Stimulated activated CD4-positive, alpha-beta T cell treated with anti-CD3 and anti-CD28 coated beads, Interleukin-12 subunit alpha, Interleukin-12 subunit beta, amount 100 ng/mL, for 48 hours (primary cell): ENCODE measurements around the gene EEF1E1.
A peak's percentile ranks its signal among the peaks of the same experiment; 100 is the strongest.
"Not testable (repeated sequence)": the region's sequence is repeated elsewhere in the genome, so short reads cannot be mapped to it uniquely, and the experiment has no call there.

Source experiments
- DNase-seq, 3 donors: peaks; one replicate each; pipeline ENCODE4 v3.0.0-alpha.2; 2020; ENCODE audit warnings: low read depth in 2 of 3, low spot score in 1 of 3

EEF1E1 gene

DNA sequence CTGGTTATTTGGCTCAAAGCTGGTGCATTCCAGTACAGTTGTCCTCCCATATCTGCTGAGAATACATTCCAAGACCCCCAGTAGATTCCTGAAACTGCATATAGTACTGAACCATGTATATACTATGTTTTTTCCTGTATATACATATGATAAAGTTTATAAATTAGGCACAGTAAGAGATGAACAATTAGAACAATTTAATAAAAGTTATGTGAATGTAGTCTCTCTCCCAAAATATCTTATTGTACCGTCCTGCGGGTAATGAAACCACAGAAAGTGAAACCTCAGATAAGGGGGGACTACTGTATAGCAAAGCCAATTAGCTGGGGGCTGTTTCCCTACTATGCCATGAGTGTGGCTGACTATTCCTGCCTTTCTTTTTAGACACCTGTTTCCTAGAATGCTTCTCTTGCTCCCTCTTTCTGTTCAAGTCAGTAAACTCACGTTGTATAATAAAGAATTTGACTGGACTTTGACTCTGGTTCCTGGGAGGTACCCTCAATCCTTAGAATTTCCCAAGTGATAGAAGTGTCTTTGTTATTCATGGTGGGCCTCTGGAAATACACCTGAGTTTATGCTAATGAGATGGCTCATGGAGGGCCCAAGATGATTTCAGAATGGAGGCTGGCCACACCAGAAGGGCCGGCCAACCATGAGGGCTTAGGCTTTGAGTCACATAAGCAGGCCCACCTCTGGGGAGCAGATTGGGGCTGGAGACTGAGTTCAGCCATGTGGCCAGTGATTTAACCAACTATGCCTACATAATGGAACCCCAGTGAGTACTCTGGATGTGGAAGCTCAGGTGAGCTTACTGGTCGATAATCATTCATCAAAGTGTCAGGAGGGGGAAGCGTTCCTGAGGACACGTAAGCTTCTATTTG is 37.5 kb downstream of the EEF1E1 start:
- no peak for DNase-seq

DNA sequence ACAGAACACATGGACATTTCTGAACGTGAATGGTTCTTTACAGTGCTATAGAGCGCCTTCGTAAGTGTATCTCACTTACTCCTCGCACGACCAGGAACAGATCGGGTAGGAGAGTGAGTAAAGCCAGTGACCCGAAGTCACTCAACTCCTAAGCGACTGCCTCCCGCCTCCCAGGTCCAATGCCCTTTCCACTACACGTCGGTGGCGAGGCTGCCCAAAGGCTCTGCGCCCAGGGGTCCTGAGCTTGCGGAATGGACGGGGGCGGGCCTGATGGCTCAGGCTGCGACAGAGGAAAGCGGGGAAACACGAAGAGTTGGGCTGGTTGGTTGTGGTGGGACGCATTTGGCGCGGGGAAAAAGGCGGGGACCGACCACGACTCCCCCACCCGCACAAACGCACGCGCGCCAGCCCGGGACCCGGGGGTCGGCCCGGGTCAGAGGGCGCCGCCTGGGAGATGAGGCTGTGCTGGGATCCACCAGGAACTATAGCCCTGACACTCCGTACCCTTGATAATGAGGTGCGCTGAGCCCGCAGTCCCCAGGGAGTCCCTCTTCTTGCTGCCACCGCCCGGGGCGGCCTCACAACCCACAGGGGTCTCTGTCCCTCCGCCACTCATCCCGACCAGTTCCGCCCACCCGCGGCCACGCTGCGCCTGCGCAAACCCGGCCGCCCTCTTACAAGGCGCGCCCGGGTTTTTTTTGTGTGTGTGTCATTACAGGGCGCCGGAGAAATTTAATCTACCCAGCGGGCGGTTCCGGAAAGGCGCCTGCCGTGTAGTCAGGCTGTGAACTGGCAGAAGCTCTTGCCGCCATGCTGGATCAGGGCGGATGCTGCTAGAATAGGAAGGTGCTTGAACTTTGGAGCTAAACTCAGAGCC is 38.3 kb downstream of the EEF1E1 start, which contains the start of gene BLOC1S5:
BLOC1S5 (minus strand) TSS at position 629 of the 877 bp plus-strand sequence; CDS start at position 616, 13 bp downstream.
- DNase-seq: peak; percentile 95 to 97 (median 95)

DNA sequence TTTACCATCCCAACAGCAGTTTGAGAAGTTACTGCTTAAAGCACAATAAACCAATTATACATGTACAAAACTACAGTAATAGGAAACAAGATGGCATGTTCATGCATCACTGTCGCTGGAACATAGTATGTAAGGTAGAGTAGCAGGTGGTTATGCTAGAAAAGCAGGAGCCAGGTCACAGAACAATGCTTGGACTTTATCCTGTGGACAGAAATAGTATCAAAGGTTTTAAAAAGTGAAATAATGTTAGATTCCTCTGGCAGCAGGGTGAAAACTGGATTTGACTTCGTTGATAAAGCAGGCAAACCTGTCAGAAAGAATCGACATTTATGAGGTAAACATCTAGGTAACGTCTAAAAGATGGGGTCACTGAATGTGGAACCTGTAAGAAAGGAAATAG is 40.6 kb downstream of the EEF1E1 start:
- no peak for DNase-seq

DNA sequence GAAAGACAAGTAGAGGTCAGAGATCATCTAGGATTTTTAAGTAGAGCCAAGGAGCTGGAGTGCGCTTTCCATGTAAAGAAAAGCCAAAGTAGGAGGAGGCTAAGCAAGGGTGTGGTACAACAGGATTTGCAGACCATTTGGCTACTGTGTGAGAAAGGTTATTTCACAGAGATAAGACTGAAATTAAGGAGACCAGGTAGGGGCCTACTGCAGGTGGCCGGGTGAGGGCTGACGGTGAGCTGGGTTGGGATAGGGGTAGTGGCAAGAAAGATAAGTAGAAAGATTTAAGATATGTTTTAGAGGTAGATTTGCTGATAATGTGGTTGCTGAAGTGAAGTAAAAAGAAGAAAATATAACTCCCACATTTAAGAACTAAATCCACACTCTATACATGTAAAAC is 42.0 kb downstream of the EEF1E1 start:
- no peak for DNase-seq

DNA sequence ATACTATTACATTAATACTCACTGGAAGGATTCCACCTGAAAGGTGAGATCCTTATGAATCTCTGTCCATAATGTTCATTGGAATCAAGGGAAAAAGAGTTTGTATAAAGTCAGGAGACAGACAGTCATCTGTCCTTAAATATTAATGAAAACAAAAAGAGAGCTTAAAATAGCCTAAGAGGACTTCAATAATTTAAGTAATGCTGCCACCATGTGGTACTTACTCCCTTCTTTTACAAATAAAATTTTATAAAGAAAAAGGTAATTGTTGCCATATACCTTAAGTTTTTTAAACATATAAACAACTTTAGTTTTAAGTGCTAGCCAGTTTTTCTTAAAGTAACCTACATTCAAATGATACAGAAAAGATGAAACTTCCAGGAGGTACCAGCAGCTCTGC is 43.2 kb downstream of the EEF1E1 start:
- DNase-seq: no peak

DNA sequence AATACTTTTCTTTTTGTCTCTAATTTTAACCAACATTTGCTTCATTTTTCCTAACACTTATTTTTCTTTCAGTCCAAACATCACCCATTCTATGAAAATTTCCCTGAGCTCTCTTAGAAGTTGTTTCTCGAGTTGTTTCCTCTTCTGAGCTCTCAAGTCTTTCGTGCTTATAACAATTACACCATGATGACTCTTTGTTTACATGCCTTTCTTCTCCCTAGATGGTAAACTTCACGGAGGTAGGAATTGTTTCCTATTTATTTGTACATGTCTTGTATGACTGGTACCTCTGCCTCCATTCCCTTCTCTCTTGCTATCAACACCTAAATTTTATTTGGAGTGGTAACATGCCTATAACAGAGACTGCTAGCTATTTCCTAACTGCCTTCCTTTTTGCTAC is 44.6 kb downstream of the EEF1E1 start:
- DNase-seq: no peak

DNA sequence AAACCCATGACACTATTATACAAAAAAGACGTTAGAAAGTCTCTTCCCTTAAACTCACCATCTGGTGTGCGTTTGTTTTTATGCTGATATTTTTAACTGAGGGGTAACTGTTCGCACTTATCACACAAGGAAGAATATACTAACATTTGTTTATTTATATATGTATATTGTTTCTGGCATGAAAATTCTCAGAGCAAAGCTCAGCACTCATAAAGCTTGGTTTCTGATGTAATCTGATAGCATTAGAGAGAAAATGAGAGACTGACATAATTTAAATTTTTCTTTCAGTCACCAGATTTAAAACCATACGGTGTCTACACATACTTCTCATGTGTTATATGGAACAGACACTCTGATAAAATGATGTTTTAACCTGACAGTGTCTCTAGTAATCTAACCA is 45.1 kb downstream of the EEF1E1 start:
- no peak for DNase-seq

DNA sequence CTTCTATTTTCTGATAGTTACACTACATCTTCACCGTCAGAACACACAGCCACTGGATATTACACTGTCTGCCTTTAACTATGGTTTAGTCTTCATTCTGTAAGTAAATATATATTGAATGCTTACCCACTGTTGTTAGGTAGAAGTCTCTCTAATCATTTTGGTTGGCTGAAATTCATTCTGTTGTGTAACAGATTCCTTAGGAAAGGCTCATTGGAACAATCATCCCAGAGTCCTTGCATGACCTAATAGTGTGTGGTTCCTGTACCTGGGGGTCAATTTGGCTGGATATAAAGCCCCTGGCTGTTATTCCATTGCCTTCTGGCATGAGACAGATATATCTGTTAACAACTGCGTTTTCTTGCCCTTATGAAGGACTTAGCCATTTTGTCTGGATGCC is 48.1 kb downstream of the EEF1E1 start:
- no peak for DNase-seq

DNA sequence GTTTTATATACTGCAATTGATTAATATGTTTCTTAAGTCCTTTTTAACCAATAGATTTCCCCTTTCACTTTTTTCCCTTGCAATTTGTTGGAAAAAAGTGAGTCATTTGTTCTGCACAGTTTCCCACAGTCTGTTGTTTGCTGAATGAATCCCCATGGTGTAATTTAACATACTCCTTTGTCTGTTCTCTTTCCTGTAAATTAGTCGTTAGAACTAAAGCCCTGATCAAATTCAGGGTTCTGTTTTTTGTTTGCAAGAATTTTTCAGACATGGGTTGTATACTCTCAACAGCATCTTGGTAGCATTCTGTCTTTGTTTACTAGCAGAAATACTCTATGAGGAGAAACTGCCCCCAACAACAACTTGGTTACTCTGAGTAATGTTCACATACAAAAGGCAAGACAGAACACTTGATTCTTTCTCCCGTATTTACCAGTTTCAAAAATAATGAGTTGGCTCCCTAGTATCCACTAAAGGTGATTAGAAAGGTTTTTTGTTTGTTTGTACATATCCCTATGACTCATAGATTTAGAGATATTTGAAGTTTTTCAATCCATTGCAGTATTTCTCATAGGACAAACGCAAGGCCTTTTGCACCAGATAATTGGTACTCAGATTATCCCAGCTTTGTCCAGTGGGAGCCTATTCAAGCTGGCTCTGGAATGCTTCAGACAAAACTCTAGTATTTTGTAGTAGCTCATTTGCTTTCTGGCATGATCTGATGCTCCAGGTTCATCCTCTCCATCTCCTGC is 54.6 kb downstream of the EEF1E1 start:
- no peak for DNase-seq

DNA sequence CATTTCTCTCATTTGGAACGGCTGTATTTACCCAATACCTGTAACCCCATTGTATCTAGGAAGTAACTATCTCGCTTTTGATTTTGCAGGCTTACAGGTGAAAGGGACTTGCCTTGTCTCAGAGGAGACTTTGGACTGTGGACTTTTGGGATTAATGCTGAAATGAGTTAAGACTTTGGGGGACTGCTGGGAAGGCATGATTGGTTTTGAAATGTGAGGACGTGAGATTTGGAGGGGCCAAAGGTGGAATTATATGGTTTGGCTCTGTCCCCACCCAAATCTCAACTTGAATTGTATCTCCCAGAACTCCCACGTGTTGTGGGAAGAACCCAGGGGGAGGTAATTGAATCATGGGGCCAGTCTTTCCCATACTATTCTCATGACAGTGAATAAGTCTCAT is 56.6 kb downstream of the EEF1E1 start:
- not testable (repeated sequence) for DNase-seq

DNA sequence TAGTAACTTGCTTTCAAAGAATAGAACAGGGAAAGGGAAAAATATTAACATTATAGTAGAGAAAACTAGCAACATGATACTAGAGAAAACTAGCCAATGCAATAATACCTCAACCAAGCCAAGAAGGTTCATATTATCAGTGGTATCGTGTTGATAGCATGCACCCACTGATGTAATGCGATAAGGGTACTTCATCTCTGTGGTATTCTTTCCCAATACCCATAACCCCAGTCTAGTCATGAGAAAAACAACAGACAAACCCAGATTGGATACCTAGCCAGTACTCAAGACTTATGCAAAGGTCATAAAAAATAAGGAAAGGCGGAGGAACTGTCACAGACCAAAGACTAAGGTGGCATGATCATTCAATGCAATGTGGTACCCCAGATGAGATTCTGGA is 59.1 kb downstream of the EEF1E1 start:
- no peak for DNase-seq

DNA sequence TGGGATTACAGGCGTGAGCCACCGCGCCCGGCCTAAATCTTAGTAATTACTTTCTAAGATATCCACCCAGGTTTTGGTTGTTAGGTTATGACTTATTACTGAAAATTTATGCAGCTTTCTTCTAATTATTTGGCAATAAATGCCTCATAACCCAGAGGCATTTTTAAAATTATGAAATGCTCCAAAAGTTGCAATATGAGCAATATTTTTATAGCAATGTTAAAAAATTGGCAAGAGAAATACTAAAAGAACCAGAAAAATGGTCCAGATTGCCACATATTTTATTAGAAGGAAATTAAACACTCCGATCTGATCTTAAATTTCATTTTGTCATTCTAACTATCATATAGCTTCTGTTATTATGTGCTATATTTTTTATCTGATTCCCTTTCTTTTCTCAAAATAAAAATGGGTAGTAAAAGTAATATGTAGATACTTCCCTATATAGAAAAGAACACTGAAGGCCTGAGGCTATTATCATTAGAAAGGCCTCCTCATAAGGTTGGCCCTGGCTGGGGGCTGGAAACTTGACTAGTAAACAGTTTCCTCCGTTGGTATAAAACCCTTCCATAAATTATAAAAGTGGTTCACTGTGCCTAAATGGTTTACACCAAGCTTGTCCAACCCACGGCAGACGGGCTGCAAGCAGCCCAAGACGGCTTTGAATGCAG is 60.3 kb downstream of the EEF1E1 start:
- no peak for DNase-seq

DNA sequence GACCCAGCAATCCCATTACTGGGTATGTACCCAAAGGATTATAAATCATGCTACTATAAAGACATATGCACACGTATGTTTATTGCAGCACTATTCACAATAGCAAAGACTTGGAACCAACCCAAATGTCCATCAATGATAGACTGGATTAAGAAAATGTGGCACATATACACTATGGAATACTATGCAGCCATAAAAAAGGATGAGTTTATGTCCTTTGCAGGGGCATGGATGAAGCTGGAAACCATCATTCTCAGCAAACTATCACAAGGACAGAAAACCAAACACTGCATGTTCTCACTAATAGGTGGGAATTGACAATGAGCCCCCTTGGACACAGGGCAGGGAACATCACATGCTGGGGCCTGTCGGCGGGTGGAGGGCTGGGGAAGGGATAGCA is 68.2 kb downstream of the EEF1E1 start:
- DNase-seq: not testable (repeated sequence)

DNA sequence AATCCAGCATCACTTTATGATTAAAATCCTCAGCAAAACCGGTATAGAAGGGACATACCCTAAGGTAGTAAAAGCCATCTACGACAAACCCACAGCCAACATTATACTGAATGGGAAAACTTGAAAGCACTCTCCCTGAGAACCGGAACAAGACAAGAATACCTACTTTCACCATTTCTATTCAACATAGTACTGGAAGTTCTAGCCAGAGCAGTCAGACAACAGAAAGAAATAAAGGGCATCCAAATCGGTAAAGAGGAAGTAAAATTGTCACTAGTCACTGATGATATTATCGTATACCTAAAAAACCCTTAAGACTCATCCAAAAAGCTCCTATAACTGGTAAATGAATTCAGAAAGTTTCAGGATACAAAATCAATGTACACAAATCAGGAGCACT is 71.4 kb downstream of the EEF1E1 start:
- DNase-seq: no peak
